ENCODE results near the gene DCST1.

GRCh38 chr1:155053531-155054105 is 20.0 kb downstream of the DCST1 start:
- TF ChIP-seq CTCF (conservative IDR thresholded peaks at IDR 0.05) (no peak), ZFX (IDR thresholded peaks at IDR 0.05) (no peak)

Measured in C4-2B (cell line).